ENCODE data around the gene SCARF2. TPM values are rescaled to one million over a fixed set of nuclear protein-coding genes. Genes with fewer than 3 reads are reported as not detected.

The SCARF2 gene
- total and polyA plus RNA-seq, 2 of the 8 experiments (the other 6 are each of a cell fraction or from before 2014, with no cell fraction given) = 4.2 to 9.8 TPM

GRCh38 chr22:20441631-20442484, 4.2 kb upstream of the SCARF2 start:
- peaks cover 0 to 12% (median 6%) of the 10 kb centered on the region in 4 experiments; a peak in 5 of 7 replicates for H3K4me1 ChIP-seq (replicated peaks in 1 of 4; ENCODE audit: control insufficient read depth in 3 of 4, insufficient read depth in 4 of 4, low read length in 3 of 4)
- H4K8ac ChIP-seq (ENCODE audit: extremely low read depth, insufficient read depth, low read length) = no peak overlapping the region
- no peak overlapping the region for H3K27ac ChIP-seq (ENCODE audit: low read depth, low read length)
- H3K14ac ChIP-seq (ENCODE audit: insufficient read length) = no peak overlapping the region
- no peak overlapping the region for H2BK12ac ChIP-seq (ENCODE audit: low read depth, low read length)
- no peak overlapping the region for H2BK120ac ChIP-seq (replicated peaks; ENCODE audit: low read depth, low read length)
- H3K4me2 ChIP-seq (ENCODE audit: insufficient read depth in 1 of 2, low read depth in 2 of 2, low read length in 2 of 2) = no peak overlapping the region
- ChIA-PET CTCF (ENCODE audit: partially characterized antibody) (interaction anchor here (0.6 to 4.2 kb wide), 4 partner anchors 13 to 1124 kb away, joined by 3 to 47 read pairs (median 7); no protein-coding TSS in a partner anchor), POLR2A (ENCODE audit: partially characterized antibody) (interaction anchor here (1.1 kb wide), 1 partner anchor 23 kb away, joined by 4 read pairs; no protein-coding TSS in a partner anchor)
- no peak overlapping the region for H2BK15ac ChIP-seq (ENCODE audit: low read length)
- H2BK20ac ChIP-seq (ENCODE audit: low read length) = no peak overlapping the region
- no peak overlapping the region for H3K18ac ChIP-seq (ENCODE audit: extremely low read depth, low read length)
- no peak overlapping the region for H3K4me3 ChIP-seq (ENCODE audit: extremely low read depth in 1 of 4, insufficient read depth in 2 of 4, low read depth in 3 of 4, low read length in 4 of 4)
- FAIRE-seq (no peak), DNase-seq (ENCODE audit: low read depth in 1 of 2, low spot score in 2 of 2) (no peak)
- peaks cover 10% of the 10 kb centered on the region; the same call in 1 of the 2 replicates for H3K23me2 ChIP-seq (ENCODE audit: low read depth, low read length)
- no peaks in the 10 kb centered on the region; a peak in 1 of 8 replicates for H3K36me3 ChIP-seq (ENCODE audit: control insufficient read depth in 2 of 4, insufficient read depth in 4 of 4, low read length in 3 of 4)
- no peak overlapping the region for H2AFZ ChIP-seq (ENCODE audit: low read length)
- H3K4ac ChIP-seq (replicated peaks; ENCODE audit: insufficient read length, low read depth, low read length) = no peak overlapping the region
- no peak overlapping the region for H3K23ac ChIP-seq (ENCODE audit: insufficient read length)
- H4K20me1 ChIP-seq (replicated peaks in 1 of 2; ENCODE audit: control insufficient read depth in 1 of 2, insufficient read depth in 2 of 2, low read length in 2 of 2) = peaks cover 0 to 4% of the 10 kb centered on the region in 2 experiments
- no peak overlapping the region for H4K91ac ChIP-seq (replicated peaks; ENCODE audit: insufficient read length, low read length)
- H3K9ac ChIP-seq (replicated peaks in 1 of 4; ENCODE audit: extremely low read depth in 1 of 4, low read depth in 3 of 4, low read length in 3 of 4) = no peak overlapping the region; a peak in 1 of 7 replicates
- H3K79me2 ChIP-seq (ENCODE audit: control insufficient read depth in 1 of 2, insufficient read depth in 2 of 2, low read length in 2 of 2) = no peaks in the 10 kb centered on the region
- no peak overlapping the region for H2AK5ac ChIP-seq (ENCODE audit: low read depth, low read length)
- no peak overlapping the region for H2BK5ac ChIP-seq (ENCODE audit: low read depth, low read length)
- no peak overlapping the region for H4K5ac ChIP-seq (ENCODE audit: insufficient read length, low read depth, low read length)
- no peaks in the 10 kb centered on the region for H3K9me3 ChIP-seq (ENCODE audit: insufficient read depth in 2 of 2, low read depth in 1 of 2, low read length in 1 of 2)
- H3K79me1 ChIP-seq (ENCODE audit: low read depth, low read length) = no peaks in the 10 kb centered on the region; the same call in 1 of the 2 replicates
- H3K27me3 ChIP-seq (replicated peaks in 1 of 4; ENCODE audit: control insufficient read depth in 3 of 4, extremely low read depth in 1 of 4, insufficient read depth in 3 of 4, low read length in 3 of 4) = peaks cover 5 to 24% (median 21%) of the 10 kb centered on the region in 4 experiments
- 91% methylated on average over 18 of the region's 21 CpGs; no CpG with 5 or more reads in 1 of the 2 experiments for WGBS, 2 experiments (ENCODE audit: extremely low coverage in 1 of 2, insufficient coverage in 1 of 2, insufficient read length in 1 of 2, insufficient replicate concordance in 2 of 2, low coverage in 1 of 2, low lambda C conversion rate in 2 of 2, missing lambda C conversion rate in 1 of 2)
- no peak overlapping the region for H3K56ac ChIP-seq (replicated peaks; ENCODE audit: insufficient read length, low read depth, low read length)
- TF ChIP-seq SIX5 (IDR thresholded peaks at IDR 0.05; ENCODE audit: low read depth, low read length) (no peak), PHF8 (conservative IDR thresholded peaks at IDR 0.05; ENCODE audit: low read depth, low read length) (no peak), TAF7 (optimal IDR thresholded peaks at IDR 0.05; ENCODE audit: borderline replicate concordance, low read depth, low read length) (no peak), SIN3A (conservative IDR thresholded peaks at IDR 0.05 in 1 of 2, IDR thresholded peaks at IDR 0.05 in 1 of 2; ENCODE audit: low read depth in 1 of 2, low read length in 2 of 2) (no peak), HDAC6 (IDR thresholded peaks at IDR 0.05; ENCODE audit: low read depth, low read length) (no peak), EP300 (IDR thresholded peaks at IDR 0.05; ENCODE audit: borderline replicate concordance in 1 of 2, low read depth in 2 of 2, low read length in 2 of 2) (no peak), RBBP5 (IDR thresholded peaks at IDR 0.05; ENCODE audit: borderline replicate concordance, low read depth, low read length) (no peak), KDM4A (IDR thresholded peaks at IDR 0.05; ENCODE audit: low read depth, low read length, severe bottlenecking) (no peak), SP1 (IDR thresholded peaks at IDR 0.05; ENCODE audit: low read depth, low read length) (no peak)
- TF ChIP-seq, protein P1, sequence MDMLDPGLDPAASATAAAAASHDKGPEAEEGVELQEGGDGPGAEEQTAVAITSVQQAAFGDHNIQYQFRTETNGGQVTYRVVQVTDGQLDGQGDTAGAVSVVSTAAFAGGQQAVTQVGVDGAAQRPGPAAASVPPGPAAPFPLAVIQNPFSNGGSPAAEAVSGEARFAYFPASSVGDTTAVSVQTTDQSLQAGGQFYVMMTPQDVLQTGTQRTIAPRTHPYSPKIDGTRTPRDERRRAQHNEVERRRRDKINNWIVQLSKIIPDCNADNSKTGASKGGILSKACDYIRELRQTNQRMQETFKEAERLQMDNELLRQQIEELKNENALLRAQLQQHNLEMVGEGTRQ (IDR thresholded peaks at IDR 0.05; ENCODE audit: low read length) = no peak
